Neural cell (in vitro differentiated cells): ENCODE data around the gene ADAMTS10. TPM values are rescaled to one million over a fixed set of nuclear protein-coding genes. Genes with fewer than 3 reads are reported as not detected.

Experiments used
- H2AFZ ChIP-seq: fragments of 200-600, 300-800 bp; sonication (generic), shearing (Covaris generic); 2 replicates; pipeline ENCODE4 v1.6.0; 2014; ENCODE audit warnings: low read depth, mild to moderate bottlenecking, antibody characterized with exemption, low read length, moderate library complexity
- H3F3A ChIP-seq: fragments of 200-600 bp; shearing (Covaris generic); 2 replicates; pipeline ENCODE4 v1.6.1; 2016; ENCODE audit warnings: mild to moderate bottlenecking, moderate library complexity, mixed read lengths, antibody characterized with exemption, low read length; ENCODE audit not compliant: insufficient read depth, poor library complexity, severe bottlenecking
- H3K27ac ChIP-seq: fragments of 200-600, 300-800 bp; sonication (generic), shearing (Covaris generic); 2 replicates; pipeline ENCODE4 v1.5.1; 2014; ENCODE audit warnings: mild to moderate bottlenecking, low read length, moderate library complexity
- H3K27me3 ChIP-seq: fragments of 300-800, 200-600 bp; sonication (generic), shearing (Covaris generic); 2 replicates; pipeline ENCODE4 v1.6.0; 2014; ENCODE audit warnings: mild to moderate bottlenecking, low read depth, low read length, moderate library complexity; ENCODE audit not compliant: insufficient read depth
- H3K36me3 ChIP-seq: fragments of 300-800, 200-600 bp; sonication (generic), shearing (Covaris generic); 2 replicates; pipeline ENCODE4 v1.5.1; 2014; ENCODE audit warnings: mild to moderate bottlenecking, antibody characterized with exemption, low read length, moderate library complexity; ENCODE audit not compliant: insufficient read depth
- H3K4me2 ChIP-seq: fragments of 300-800, 200-600 bp; sonication (generic), shearing (Covaris generic); 2 replicates; pipeline ENCODE4 v1.6.0; 2014; ENCODE audit warnings: mild to moderate bottlenecking, low read length
- H3K4me3 ChIP-seq: fragments of 300-800, 200-600 bp; sonication (generic), shearing (Covaris generic); 2 replicates; pipeline ENCODE4 v1.5.1; 2014; ENCODE audit warnings: mild to moderate bottlenecking, low read length, moderate library complexity
- H3K79me2 ChIP-seq: fragments of 200-600 bp; shearing (Covaris generic); replicated peaks from 2 replicates; pipeline ENCODE4 v1.6.0; 2014; ENCODE audit warnings: mild to moderate bottlenecking, low read length, moderate library complexity; ENCODE audit not compliant: insufficient read depth
- H3K9ac ChIP-seq: fragments of 300-800, 200-600 bp; sonication (generic), shearing (Covaris generic); 2 replicates; pipeline ENCODE4 v1.6.1; 2016; ENCODE audit warnings: mild to moderate bottlenecking, low read length, mixed read lengths
- H3K9me2 ChIP-seq: fragments of 200-600 bp; shearing (Covaris generic); 2 replicates; pipeline ENCODE4 v1.6.1; 2016; ENCODE audit warnings: mild to moderate bottlenecking, low read length, mixed read lengths; ENCODE audit not compliant: insufficient read depth
- H3K9me3 ChIP-seq: fragments of 200-600, 300-800 bp; sonication (generic), shearing (Covaris generic); 2 replicates; pipeline ENCODE4 v1.6.1; 2016; ENCODE audit warnings: mild to moderate bottlenecking, mixed run types, low read length, moderate library complexity, mixed read lengths
- H4K20me1 ChIP-seq: fragments of 200-600 bp; shearing (Covaris generic); 2 replicates; pipeline ENCODE4 v1.6.1; 2016; ENCODE audit warnings: mild to moderate bottlenecking, mixed run types; ENCODE audit not compliant: insufficient read depth
- EP300 ChIP-seq: fragments of 450-650 bp; conservative IDR thresholded peaks from 2 replicates; pipeline ENCODE4 v1.6.1; 2014; ENCODE audit warnings: antibody characterized with exemption, mild to moderate bottlenecking, moderate library complexity; ENCODE audit not compliant: poor library complexity, severe bottlenecking
- EZH2 ChIP-seq: fragments of 200-600, 300-800 bp; shearing (Covaris generic), sonication (generic); IDR thresholded peaks from 2 replicates; pipeline ENCODE4 v1.6.1; 2014; ENCODE audit warnings: antibody characterized with exemption, low read length, borderline replicate concordance, mild to moderate bottlenecking; ENCODE audit not compliant: insufficient read depth, poor library complexity, severe bottlenecking
- MXI1 ChIP-seq: fragments of 450-650 bp; conservative IDR thresholded peaks from 2 replicates; pipeline ENCODE4 v1.6.1; 2014; ENCODE audit warnings: antibody characterized with exemption, mild to moderate bottlenecking; ENCODE audit not compliant: poor library complexity, severe bottlenecking
- POLR2AphosphoS5 ChIP-seq: IDR thresholded peaks from 2 replicates; pipeline ENCODE4 v1.6.1; 2012
- RAD21 ChIP-seq: fragments of 450-650 bp; conservative IDR thresholded peaks from 2 replicates; pipeline ENCODE4 v1.6.1; 2014; ENCODE audit warnings: antibody characterized with exemption, mild to moderate bottlenecking, moderate library complexity
- SMC3 ChIP-seq: fragments of 450-650 bp; conservative IDR thresholded peaks from 2 replicates; pipeline ENCODE4 v1.6.1; 2014; ENCODE audit warnings: antibody characterized with exemption, mild to moderate bottlenecking, moderate library complexity; ENCODE audit not compliant: poor library complexity
- TAF1 ChIP-seq: IDR thresholded peaks from 2 replicates; pipeline ENCODE4 v1.6.1; 2012; ENCODE audit warnings: low read depth
- polyA plus RNA-seq: library from polyadenylated mRNA; depleted of rRNA; stranded (reverse); fragments of >200 nt; gene quantifications from 2 replicates; pipeline ENCODE4 v1.2.3, GENCODE V29; 2014
- TF ChIP-seq, protein P1 (sequence below): IDR thresholded peaks from 2 replicates; pipeline ENCODE4 v1.6.1; 2012; ENCODE audit warnings: borderline replicate concordance
- TF ChIP-seq, protein P2 (sequence below): fragments of 450-650 bp; IDR thresholded peaks from 2 replicates; pipeline ENCODE4 v1.5.1; 2014; ENCODE audit warnings: antibody characterized with exemption, mild to moderate bottlenecking, moderate library complexity; ENCODE audit not compliant: poor library complexity, severe bottlenecking

The ADAMTS10 gene
- polyA plus RNA-seq, 1 donor from 2014 or later, result 99.4 TPM

DNA sequence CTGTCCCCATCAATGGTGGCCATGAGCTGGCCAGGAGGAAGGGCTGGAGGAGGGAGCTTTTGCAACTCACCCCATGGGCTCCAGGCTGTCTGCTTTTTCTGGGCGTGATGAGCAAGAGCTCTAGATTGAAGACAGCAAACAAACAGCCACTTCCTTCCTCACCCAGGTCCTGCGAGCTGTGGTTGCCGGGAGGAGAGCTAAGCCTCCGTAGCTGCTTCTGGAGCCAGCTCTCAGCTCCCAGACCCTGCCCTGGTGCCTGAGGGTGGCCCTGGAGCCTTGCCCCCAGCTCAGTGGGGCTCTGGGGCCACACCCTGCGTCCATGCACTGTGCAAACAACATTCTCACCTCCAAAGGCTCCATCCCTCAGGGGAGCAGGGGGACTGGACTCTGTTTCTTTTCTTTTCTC is 39.5 kb downstream of the ADAMTS10 start:
- no peaks in the 10 kb centered on the region for H3K36me3 ChIP-seq
- H3F3A ChIP-seq, result no peaks in the 10 kb centered on the region
- no peak overlapping the region for H3K4me2 ChIP-seq
- H3K27ac ChIP-seq, result no peak overlapping the region
- no peaks in the 10 kb centered on the region for H3K79me2 ChIP-seq
- H3K4me3 ChIP-seq, result no peak overlapping the region
- no peak overlapping the region for H2AFZ ChIP-seq
- no peaks in the 10 kb centered on the region for H3K27me3 ChIP-seq
- H3K9me3 ChIP-seq, result no peaks in the 10 kb centered on the region
- TF ChIP-seq, protein P1, sequence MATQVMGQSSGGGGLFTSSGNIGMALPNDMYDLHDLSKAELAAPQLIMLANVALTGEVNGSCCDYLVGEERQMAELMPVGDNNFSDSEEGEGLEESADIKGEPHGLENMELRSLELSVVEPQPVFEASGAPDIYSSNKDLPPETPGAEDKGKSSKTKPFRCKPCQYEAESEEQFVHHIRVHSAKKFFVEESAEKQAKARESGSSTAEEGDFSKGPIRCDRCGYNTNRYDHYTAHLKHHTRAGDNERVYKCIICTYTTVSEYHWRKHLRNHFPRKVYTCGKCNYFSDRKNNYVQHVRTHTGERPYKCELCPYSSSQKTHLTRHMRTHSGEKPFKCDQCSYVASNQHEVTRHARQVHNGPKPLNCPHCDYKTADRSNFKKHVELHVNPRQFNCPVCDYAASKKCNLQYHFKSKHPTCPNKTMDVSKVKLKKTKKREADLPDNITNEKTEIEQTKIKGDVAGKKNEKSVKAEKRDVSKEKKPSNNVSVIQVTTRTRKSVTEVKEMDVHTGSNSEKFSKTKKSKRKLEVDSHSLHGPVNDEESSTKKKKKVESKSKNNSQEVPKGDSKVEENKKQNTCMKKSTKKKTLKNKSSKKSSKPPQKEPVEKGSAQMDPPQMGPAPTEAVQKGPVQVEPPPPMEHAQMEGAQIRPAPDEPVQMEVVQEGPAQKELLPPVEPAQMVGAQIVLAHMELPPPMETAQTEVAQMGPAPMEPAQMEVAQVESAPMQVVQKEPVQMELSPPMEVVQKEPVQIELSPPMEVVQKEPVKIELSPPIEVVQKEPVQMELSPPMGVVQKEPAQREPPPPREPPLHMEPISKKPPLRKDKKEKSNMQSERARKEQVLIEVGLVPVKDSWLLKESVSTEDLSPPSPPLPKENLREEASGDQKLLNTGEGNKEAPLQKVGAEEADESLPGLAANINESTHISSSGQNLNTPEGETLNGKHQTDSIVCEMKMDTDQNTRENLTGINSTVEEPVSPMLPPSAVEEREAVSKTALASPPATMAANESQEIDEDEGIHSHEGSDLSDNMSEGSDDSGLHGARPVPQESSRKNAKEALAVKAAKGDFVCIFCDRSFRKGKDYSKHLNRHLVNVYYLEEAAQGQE, result no peak
- no peak for TF ChIP-seq RAD21
- TF ChIP-seq MXI1, result no peak
- TF ChIP-seq EZH2, result no peak
- no peak for TF ChIP-seq POLR2AphosphoS5
- no peak for TF ChIP-seq SMC3
- TF ChIP-seq, protein P2, sequence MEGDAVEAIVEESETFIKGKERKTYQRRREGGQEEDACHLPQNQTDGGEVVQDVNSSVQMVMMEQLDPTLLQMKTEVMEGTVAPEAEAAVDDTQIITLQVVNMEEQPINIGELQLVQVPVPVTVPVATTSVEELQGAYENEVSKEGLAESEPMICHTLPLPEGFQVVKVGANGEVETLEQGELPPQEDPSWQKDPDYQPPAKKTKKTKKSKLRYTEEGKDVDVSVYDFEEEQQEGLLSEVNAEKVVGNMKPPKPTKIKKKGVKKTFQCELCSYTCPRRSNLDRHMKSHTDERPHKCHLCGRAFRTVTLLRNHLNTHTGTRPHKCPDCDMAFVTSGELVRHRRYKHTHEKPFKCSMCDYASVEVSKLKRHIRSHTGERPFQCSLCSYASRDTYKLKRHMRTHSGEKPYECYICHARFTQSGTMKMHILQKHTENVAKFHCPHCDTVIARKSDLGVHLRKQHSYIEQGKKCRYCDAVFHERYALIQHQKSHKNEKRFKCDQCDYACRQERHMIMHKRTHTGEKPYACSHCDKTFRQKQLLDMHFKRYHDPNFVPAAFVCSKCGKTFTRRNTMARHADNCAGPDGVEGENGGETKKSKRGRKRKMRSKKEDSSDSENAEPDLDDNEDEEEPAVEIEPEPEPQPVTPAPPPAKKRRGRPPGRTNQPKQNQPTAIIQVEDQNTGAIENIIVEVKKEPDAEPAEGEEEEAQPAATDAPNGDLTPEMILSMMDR, result no peak
- no peak for TF ChIP-seq TAF1
- no peak for TF ChIP-seq EP300
- H3K9me2 ChIP-seq, result no peaks in the 10 kb centered on the region
- H3K9ac ChIP-seq, result no peak overlapping the region
- H4K20me1 ChIP-seq, result no peaks in the 10 kb centered on the region

DNA sequence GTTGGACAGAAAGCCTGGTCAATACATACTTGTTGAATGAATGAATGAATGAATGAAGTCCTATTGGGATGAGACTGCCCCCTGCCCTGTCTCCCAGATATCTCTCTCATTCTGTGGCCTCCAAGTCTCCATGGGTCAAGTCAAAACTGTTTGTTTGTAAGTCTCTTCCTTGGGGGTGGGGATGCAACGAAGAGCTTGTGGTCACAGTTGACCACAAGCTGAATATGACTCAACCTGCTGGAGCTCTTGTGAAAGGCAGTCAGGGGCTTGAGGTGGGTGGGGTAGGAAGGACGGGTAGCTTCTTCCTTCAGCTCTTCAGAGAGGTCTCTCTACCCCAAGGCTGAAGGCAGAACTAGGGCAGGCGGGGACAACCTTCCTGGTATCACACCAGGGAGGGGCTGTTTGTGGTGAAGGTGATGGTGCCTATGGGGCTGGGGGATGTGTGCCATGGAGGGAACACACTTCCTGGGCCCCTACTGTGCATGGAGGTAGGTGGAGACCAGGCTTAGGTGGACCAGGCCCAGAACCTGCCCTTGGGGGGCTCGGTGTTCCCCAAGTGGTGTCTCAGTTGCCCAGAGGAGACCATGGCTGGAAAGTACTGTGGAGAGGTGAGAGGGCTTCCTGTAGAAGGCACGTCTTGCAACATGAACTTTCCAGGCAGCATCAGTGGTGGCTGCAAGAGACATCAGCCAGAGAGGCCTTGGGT is 41.3 kb downstream of the ADAMTS10 start:
- H4K20me1 ChIP-seq, result no peaks in the 10 kb centered on the region
- H3K36me3 ChIP-seq, result no peaks in the 10 kb centered on the region
- no peak overlapping the region for H3K4me3 ChIP-seq
- TF ChIP-seq, protein P1, result no peak
- TF ChIP-seq SMC3 (no peak), TAF1 (no peak), POLR2AphosphoS5 (no peak), EP300 (no peak), MXI1 (no peak), RAD21 (no peak), EZH2 (no peak)
- TF ChIP-seq, protein P2, result no peak
- H3K9ac ChIP-seq, result no peak overlapping the region
- H3K4me2 ChIP-seq, result no peak overlapping the region
- H3K9me2 ChIP-seq, result no peaks in the 10 kb centered on the region
- H3K27ac ChIP-seq, result no peak overlapping the region
- no peaks in the 10 kb centered on the region for H3K9me3 ChIP-seq
- H3F3A ChIP-seq, result no peaks in the 10 kb centered on the region
- no peak overlapping the region for H2AFZ ChIP-seq
- H3K79me2 ChIP-seq, result no peaks in the 10 kb centered on the region
- H3K27me3 ChIP-seq, result no peaks in the 10 kb centered on the region
